Measurements from ENCODE around the gene COX7A2L.

- TF ChIP-seq ZNF274 (IDR thresholded peaks at IDR 0.05; ENCODE audit: low read depth, low read length) (no peak), SUZ12 (IDR thresholded peaks at IDR 0.05; ENCODE audit: extremely low read depth, insufficient read depth, insufficient read length) (no peak), YY1 (IDR thresholded peaks at IDR 0.05; ENCODE audit: insufficient read depth, insufficient read length) (no peak)
Observed at GRCh38 chr2:42340045-42340937, 20.7 kb downstream of the COX7A2L start.

Measured in NT2/D1 (cell line).